T-helper 1 cell treated with Interleukin-12 subunit alpha and Interleukin-12 subunit beta and Interleukin-4 antibody, amounts not matched to agents 30 μg/mL and 1 μg/mL, for 36 hours (primary cell): ENCODE measurements around the gene GSTT4.
"Not testable (repeated sequence)": the region's sequence is repeated elsewhere in the genome, so short reads cannot be mapped to it uniquely, and the experiment has no call there.

Experiments
- H3K27ac Mint-ChIP-seq: one replicate; pipeline ENCODE4 v1.8.0; 2021; ENCODE audit warnings: mild to moderate bottlenecking, mixed read lengths
- H3K27me3 Mint-ChIP-seq: one replicate; pipeline ENCODE4 v1.8.0; 2021; ENCODE audit warnings: low read depth, mixed read lengths
- H3K36me3 Mint-ChIP-seq: one replicate; pipeline ENCODE4 v1.8.0; 2021; ENCODE audit warnings: low read depth, mixed read lengths
- H3K4me1 Mint-ChIP-seq: one replicate; pipeline ENCODE4 v1.8.0; 2021; ENCODE audit warnings: low read depth, mixed read lengths
- H3K4me3 Mint-ChIP-seq: one replicate; pipeline ENCODE4 v1.8.0; 2021; ENCODE audit warnings: mild to moderate bottlenecking, moderate library complexity, mixed read lengths
- H3K9me3 Mint-ChIP-seq: one replicate; pipeline ENCODE4 v1.8.0; 2021; ENCODE audit warnings: mixed read lengths

Gene GSTT4

DNA sequence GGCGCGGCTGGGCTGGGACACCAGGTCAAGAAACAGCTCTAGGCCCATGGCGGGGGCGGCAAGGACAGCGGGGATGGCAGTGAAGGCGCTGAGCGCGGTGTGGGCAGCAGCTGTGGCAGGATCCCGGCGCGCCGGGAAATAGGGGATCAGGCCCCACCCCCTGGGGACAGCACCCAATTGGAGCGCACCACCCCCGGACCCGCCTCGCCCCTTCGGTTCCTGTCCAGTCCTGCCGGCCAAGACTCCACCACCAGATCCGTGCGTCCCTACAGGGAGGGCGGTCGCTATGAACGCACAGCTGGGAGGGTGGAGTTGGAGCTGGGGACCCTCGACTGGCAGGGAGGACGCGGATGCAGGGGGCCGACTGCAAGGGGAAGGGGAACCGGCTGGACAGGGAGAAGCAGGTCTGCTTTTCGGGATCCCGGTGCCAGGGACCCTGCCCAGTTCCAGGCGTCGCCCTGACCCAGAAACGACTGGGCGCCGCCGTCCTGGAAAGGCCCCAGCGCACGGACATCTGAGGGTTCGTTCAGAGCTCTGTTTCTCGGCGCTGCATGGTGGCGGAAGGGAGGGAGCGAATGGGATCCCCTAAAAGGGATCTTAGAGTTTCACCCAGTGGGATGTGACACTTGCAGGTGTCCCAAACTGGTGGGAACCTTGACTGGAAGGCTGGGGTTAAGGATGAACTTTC, 44.0 kb downstream of the GSTT4 start, which contains the start of gene GSTT2B:
Gene GSTT2B, minus strand, starts transcription at position 112 of the 688 bp plus-strand sequence. Its CDS starts 64 bp downstream, at position 48.
- H3K4me3 Mint-ChIP-seq, H3K36me3 Mint-ChIP-seq, H3K27me3 Mint-ChIP-seq, H3K4me1 Mint-ChIP-seq, H3K9me3 Mint-ChIP-seq, H3K27ac Mint-ChIP-seq: not testable (repeated sequence)

DNA sequence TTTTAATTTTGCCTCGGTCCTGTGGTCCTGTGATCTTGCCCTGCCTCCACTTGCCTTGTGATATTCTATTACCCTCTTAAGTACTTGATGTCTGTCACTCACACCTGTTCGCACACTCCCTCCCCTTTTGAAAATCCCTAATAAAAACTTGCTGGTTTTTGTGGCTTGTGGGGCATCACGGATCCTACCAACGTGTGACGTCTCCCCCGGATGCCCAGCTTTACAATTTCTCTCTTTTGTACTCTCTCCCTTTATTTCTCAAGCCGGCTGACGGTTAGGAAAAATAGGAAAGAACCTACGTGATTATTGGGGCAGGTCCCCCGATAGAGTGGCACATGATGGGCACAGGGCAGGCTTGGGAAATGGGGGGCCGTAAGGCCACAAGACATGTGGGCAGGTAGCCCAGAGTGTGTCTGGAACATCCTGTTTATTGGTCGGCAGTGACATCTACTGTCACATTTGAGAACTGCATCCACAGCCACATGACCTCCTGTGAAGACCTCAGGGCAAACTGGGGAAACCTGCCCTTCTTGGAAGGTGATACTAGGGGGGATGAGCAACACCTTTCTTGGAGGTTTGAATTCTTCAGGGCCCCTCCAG, 48.9 kb downstream of the GSTT4 start:
- not testable (repeated sequence) for H3K9me3 Mint-ChIP-seq, H3K27ac Mint-ChIP-seq, H3K4me3 Mint-ChIP-seq, H3K27me3 Mint-ChIP-seq, H3K4me1 Mint-ChIP-seq, H3K36me3 Mint-ChIP-seq

DNA sequence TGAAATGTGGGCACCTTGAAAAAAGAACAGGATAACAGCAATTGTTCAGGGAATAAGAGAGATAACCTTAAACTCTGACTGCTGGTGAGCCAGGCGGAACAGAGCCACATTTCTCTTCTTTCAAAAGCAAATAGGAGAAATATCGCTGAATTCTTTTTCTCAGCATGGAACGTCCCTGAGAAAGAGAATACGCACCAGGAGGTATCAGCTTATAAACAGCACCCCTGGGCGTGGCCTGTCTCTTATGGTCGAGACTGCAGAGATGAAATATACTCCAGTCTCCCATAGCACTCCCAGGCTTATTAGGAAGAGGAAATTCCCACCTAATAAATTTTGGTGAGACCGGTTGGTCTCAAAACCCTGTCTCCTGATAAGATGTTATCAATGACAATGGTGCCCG, 49.4 kb downstream of the GSTT4 start:
- not testable (repeated sequence) for H3K4me3 Mint-ChIP-seq, H3K27me3 Mint-ChIP-seq, H3K4me1 Mint-ChIP-seq, H3K9me3 Mint-ChIP-seq, H3K27ac Mint-ChIP-seq, H3K36me3 Mint-ChIP-seq

DNA sequence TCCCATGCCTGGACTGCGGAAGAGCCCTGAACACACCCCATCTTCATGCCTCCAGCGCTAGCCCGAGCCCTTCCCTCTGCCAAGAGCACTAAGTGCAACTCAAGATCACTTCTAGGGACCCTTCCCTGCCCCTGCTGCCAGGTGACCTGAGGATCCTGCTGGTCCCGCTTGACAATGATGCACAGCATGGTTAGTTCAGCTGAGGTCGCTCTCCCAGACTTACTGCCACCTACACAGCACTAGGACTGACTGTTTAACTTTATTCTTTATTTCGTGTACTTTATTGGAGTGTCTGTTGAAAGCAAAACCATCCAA, 50.3 kb downstream of the GSTT4 start:
- H3K27ac Mint-ChIP-seq, H3K27me3 Mint-ChIP-seq, H3K4me3 Mint-ChIP-seq, H3K36me3 Mint-ChIP-seq, H3K4me1 Mint-ChIP-seq, H3K9me3 Mint-ChIP-seq: not testable (repeated sequence)

DNA sequence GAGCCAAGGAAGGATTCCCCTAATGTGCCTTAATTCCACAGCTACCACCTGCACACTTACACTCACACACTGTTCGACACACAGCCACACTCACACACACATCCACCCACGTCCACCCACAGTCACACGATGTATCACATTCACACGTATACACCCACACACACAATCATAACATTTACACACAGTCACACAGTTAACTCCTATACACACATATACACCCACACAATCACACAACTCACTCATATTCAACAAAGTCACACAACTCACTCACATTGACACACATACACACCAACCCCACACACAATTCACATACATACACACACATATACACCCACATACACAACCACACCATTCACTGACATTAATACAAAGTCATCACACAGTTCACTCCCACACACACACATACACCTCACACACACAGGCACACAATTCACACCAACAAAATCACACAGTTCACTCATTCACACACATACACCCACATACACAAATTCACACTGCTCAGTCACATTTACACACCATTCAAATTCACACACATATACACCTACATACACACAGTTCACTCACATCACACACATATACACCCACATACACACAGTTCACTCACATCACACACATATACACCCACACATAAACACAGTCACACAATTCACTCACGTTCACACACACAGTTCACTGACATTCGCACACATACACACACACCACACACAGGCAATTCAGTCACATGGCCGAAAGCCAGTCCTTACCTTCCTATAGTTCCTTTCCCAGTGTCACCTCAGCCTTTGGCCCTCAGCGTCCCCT, 50.9 kb downstream of the GSTT4 start:
- H3K9me3 Mint-ChIP-seq, H3K27ac Mint-ChIP-seq, H3K27me3 Mint-ChIP-seq, H3K4me1 Mint-ChIP-seq, H3K4me3 Mint-ChIP-seq, H3K36me3 Mint-ChIP-seq: not testable (repeated sequence)

DNA sequence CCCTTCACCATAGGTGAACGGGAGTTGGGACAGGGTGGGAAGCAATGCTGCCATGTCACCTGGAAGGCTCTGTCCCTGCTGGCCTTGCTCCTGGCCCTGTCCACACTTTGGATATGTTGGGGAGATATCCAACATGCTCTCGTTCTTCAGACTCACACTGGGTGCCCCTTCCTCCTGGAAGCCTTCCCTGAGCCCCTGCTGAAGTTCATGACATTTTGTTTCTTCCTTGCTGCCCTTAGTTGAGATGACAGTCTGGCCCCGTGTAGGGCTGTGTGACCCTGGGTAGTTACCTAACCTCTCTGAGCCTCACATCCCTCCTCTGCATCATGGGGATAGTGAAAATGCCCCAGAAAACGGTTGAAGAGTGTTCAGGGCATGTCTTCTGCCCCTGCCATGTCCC, 51.8 kb downstream of the GSTT4 start:
- not testable (repeated sequence) for H3K27me3 Mint-ChIP-seq, H3K9me3 Mint-ChIP-seq, H3K36me3 Mint-ChIP-seq, H3K4me3 Mint-ChIP-seq, H3K27ac Mint-ChIP-seq, H3K4me1 Mint-ChIP-seq

DNA sequence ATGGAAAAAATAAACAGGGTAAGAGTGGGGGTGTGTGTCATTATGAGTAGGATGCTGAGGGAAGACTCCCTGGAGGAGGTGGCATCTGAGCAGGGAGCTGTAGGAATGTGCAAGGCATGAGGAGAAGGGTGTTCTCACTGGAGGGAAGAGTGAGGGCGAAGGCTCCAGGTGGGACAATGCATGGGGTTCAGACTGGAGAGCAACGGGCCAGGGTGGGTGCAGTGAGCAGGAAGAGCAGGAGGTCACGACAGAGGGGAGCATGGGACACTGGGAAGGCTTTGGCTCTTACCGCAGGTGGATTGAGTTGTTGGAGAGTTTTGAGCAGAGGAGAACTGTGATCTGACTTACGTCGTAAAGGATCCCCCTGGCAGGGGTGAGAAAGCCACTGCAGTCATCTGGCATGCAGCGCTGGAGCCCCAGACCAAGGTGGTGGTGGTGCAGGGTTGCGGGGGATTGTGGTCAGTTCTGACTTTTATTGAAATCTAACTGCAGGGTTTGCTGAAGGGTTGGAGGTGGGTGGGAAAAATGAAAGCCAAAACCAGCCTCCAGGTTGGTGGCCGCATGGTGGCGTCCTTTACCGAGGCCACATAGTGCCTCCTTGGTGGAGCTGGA, 52.4 kb downstream of the GSTT4 start:
- H3K27ac Mint-ChIP-seq: peak overlapping the region; percentile 58
- not testable (repeated sequence) for H3K4me1 Mint-ChIP-seq, H3K36me3 Mint-ChIP-seq, H3K4me3 Mint-ChIP-seq, H3K27me3 Mint-ChIP-seq, H3K9me3 Mint-ChIP-seq

DNA sequence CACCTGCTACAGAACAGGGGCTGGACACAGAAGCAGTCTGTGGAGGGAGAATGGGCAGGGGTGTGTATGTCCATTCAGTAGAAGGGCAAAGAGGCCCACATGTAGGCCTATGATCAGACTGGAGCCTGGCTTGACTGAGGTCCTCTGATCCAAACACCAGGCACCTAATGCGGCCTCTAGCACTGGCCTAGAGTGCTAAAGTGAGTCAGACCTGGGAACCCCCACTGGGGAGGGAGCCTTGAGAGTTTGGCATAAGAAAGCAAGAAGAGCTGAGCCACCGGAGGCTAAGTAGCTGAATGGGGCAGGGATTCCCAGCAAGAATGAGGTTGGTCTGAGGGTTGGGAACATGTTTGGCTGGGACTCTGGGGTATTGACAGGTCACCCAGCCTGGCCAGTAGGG, 53.9 kb downstream of the GSTT4 start:
- not testable (repeated sequence) for H3K4me3 Mint-ChIP-seq, H3K36me3 Mint-ChIP-seq, H3K4me1 Mint-ChIP-seq, H3K27ac Mint-ChIP-seq, H3K27me3 Mint-ChIP-seq, H3K9me3 Mint-ChIP-seq

DNA sequence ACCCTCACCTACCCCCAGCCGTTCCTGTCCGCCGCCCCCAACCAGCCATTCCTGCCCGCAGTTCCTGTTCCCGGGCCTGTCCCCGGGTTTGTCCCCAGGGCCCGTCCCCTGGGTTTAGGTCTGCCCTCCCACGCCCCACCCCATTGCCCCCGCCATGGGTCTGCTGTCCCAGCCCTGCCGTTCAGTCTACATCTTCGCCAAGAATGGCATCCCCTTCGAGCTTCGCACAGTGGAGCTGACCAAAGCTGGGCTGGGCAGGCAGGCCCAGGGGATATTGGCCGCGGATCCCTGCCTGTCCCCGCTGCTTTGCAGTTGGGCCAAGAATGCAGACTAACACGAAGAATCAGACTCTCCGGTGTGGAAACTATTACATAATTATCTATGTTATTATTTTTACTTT, 55.5 kb downstream of the GSTT4 start:
- H3K9me3 Mint-ChIP-seq, H3K27ac Mint-ChIP-seq, H3K27me3 Mint-ChIP-seq, H3K36me3 Mint-ChIP-seq, H3K4me1 Mint-ChIP-seq, H3K4me3 Mint-ChIP-seq: not testable (repeated sequence)
